ENCODE results near the gene SSC5D. TPM values are rescaled to one million over a fixed set of nuclear protein-coding genes. Genes with fewer than 3 reads are reported as not detected.

Gene SSC5D
- total RNA-seq, 1 donor from 2014 or later = 0.20 TPM

DNA sequence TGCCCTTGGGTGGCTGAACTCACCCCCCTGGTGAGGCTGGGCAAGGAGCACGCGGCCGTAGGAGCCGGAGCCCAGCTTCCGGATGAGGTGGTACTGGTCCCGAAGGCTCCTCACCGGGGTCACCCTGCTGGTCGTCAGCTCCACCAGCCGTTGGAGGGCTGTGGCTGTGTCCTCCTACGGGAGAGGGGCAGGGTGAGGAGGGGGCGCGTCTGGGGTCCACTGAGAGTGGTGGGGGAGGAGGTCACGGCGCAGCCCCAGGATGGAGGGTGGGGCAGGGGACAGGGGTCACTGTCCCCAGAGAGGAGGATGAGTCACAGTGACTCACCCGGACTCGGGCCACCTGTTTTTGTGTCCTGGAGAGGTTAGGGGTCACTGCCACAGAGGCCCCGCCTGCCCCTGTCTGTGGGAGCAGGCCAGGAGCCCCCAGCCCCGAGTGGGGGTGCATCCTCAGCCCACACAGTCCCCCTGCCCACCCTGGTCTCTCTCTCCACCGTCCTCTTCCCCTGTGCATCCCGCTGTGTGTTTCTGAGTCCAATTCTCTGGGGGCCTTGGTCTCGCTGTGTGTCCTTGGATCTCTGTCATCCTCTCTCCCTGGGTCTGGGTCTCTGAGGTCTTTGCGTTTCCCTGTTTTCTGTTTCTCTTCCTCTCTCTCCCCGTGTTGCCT is 56.7 kb downstream of the SSC5D start:
- ChIA-PET POLR2A (no interaction called here), CTCF (no interaction called here)
- no peak overlapping the region for H3K27ac Mint-ChIP-seq
- no peak for ATAC-seq (ENCODE audit: low read depth)
- H3K27me3 Mint-ChIP-seq = peaks cover 32% of the 10 kb centered on the region
- intact Hi-C loops (cut with micrococcal nuclease) = no loop called here
- no peaks in the 10 kb centered on the region for H3K9me3 Mint-ChIP-seq
- no peak overlapping the region for H3K4me3 Mint-ChIP-seq
- DNase-seq = no peak
- H3K4me1 Mint-ChIP-seq = peaks cover 2% of the 10 kb centered on the region
- no peaks in the 10 kb centered on the region for H3K36me3 Mint-ChIP-seq (ENCODE audit: low read depth)
- TF ChIP-seq, protein P1, sequence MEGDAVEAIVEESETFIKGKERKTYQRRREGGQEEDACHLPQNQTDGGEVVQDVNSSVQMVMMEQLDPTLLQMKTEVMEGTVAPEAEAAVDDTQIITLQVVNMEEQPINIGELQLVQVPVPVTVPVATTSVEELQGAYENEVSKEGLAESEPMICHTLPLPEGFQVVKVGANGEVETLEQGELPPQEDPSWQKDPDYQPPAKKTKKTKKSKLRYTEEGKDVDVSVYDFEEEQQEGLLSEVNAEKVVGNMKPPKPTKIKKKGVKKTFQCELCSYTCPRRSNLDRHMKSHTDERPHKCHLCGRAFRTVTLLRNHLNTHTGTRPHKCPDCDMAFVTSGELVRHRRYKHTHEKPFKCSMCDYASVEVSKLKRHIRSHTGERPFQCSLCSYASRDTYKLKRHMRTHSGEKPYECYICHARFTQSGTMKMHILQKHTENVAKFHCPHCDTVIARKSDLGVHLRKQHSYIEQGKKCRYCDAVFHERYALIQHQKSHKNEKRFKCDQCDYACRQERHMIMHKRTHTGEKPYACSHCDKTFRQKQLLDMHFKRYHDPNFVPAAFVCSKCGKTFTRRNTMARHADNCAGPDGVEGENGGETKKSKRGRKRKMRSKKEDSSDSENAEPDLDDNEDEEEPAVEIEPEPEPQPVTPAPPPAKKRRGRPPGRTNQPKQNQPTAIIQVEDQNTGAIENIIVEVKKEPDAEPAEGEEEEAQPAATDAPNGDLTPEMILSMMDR (IDR thresholded peaks at IDR 0.05) = no peak

DNA sequence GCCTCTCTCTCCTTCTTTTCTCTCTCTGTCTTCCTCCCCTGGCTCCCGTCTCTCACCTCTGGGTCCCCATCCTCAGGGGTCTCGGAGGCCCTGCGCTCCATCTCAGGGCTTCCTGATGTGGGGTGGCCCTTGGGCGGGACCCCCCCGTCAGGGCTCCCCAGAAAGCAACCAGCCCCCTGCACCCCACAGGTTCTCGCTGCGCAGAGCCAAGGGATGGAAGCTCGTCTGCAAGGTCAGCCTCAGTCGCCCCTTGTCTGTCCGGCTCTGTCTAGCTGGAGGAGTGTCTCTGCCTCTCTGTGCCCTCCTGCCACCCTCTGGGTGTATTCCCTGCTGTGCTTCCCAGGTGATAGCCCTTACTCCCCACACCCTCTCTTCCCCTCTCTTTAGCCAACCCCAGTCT is 57.2 kb downstream of the SSC5D start, which contains the start of gene SBK3:
SBK3 (minus strand) TSS at position 101 of the 400 bp plus-strand sequence; CDS start at position 101, 0 bp downstream.
- ChIA-PET POLR2A (no interaction called here), CTCF (no interaction called here)
- no peak within 1 kb of the TSS for H3K4me3 Mint-ChIP-seq
- peaks cover 2% of the 10 kb centered on the region for H3K4me1 Mint-ChIP-seq
- no peak for ATAC-seq (ENCODE audit: low read depth)
- TF ChIP-seq, protein P1 (IDR thresholded peaks at IDR 0.05) = no peak
- H3K9me3 Mint-ChIP-seq = no peaks in the 10 kb centered on the region
- no peak within 1 kb of the TSS for H3K27ac Mint-ChIP-seq
- peaks cover 32% of the 10 kb centered on the region for H3K27me3 Mint-ChIP-seq
- no peak for DNase-seq
- intact Hi-C loops (cut with micrococcal nuclease) = no loop called here
- no peaks in the 10 kb centered on the region for H3K36me3 Mint-ChIP-seq (ENCODE audit: low read depth)

DNA sequence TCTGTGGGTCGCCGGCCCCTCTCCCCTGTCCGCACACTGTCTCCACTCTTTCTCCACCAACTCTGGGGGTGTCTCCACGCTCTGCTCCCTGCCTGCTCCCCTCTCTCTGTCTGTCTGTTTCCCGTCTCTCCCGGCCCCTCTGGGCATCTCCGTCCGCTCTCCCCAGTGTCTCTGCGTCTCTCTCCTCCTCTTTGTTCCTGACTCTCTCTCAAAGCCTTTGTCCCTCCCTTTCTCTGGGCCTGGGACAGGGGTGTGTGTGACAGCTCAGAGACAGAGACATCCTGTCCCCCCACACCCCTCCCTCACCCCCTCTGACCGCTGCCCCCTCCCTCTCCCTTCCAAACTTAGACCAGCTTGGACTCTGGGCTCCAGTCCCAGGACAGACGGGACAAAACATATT is 57.8 kb downstream of the SSC5D start:
- H3K4me1 Mint-ChIP-seq = peaks cover 2% of the 10 kb centered on the region
- POLR2A ChIA-PET = interaction anchor here (0.6 to 0.8 kb wide), 2 partner anchors 20 to 79 kb away, joined by 3 read pairs; partner anchors contain the start of gene ZNF784
- no peaks in the 10 kb centered on the region for H3K9me3 Mint-ChIP-seq

GRCh38 chr19:55546822-55547614 is 58.8 kb downstream of the SSC5D start:
- Mint-ChIP-seq H3K4me1 (peaks cover 2% of the 10 kb centered on the region), H3K36me3 (ENCODE audit: low read depth) (no peaks in the 10 kb centered on the region), H3K27ac (no peak overlapping the region), H3K4me3 (no peak overlapping the region), H3K9me3 (no peaks in the 10 kb centered on the region), H3K27me3 (peaks cover 32% of the 10 kb centered on the region)
- CTCF ChIA-PET = interaction anchor here (0.7 kb wide), 1 partner anchor 51 kb away, joined by 3 read pairs; no protein-coding TSS in a partner anchor
- intact Hi-C loops (cut with micrococcal nuclease) = no loop called here
- no peak for DNase-seq
- no peak for ATAC-seq (ENCODE audit: low read depth)
- TF ChIP-seq, protein P1 (IDR thresholded peaks at IDR 0.05) = no peak
- POLR2A ChIA-PET = interaction anchor here (0.6 kb wide), 1 partner anchor 21 kb away, joined by 3 read pairs; no protein-coding TSS in a partner anchor

More for the DNA sequence above, 57.8 kb downstream of the SSC5D start:
- CTCF ChIA-PET = no interaction called here
- H3K36me3 Mint-ChIP-seq (ENCODE audit: low read depth) = no peaks in the 10 kb centered on the region
- H3K4me3 Mint-ChIP-seq = no peak overlapping the region
- ATAC-seq (ENCODE audit: low read depth) (no peak), DNase-seq (no peak)
- intact Hi-C loops (cut with micrococcal nuclease) = no loop called here
- H3K27me3 Mint-ChIP-seq = peaks cover 35% of the 10 kb centered on the region
- TF ChIP-seq, protein P1 (IDR thresholded peaks at IDR 0.05) = no peak
- no peak overlapping the region for H3K27ac Mint-ChIP-seq
